GM23248 (cell line): ENCODE data around the gene HOXA9.

Source experiments
- EZH2 ChIP-seq: fragments of 200-600 bp; sonication (generic); IDR thresholded peaks from 2 replicates; pipeline ENCODE4 v1.6.1; 2018; ENCODE audit warnings: antibody characterized with exemption, mild to moderate bottlenecking; ENCODE audit not compliant: insufficient read depth, poor library complexity, severe bottlenecking
- EZH2phosphoT487 ChIP-seq: fragments of 200-600 bp; sonication (generic); IDR thresholded peaks from 2 replicates; pipeline ENCODE4 v1.6.1; 2018; ENCODE audit warnings: antibody characterized with exemption, moderate library complexity, mild to moderate bottlenecking, low read depth; ENCODE audit not compliant: insufficient read depth

DNA sequence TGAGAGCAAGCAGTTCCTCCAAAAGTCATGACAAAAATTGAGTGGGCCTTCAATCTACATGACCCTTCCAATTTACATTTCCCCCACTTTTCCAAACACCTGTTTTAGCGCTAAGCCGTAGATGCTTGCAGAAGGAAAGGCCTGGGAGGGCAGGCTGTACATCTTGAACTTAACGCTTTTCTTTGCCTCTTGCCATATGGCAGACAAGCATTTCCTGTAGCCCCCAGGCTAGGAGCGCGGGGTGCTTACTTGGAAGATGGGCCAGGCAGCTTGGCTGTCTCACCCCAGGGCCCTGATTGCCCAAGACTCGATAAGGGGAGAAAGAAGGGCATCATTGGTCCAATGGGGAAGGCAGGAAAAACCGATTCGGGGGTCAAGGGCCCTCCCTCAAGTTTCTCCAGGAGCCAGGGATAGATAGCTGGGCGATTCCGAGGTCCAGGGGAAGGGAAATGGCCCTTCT lies 7.0 kb upstream of the HOXA9 start:
- no peak for TF ChIP-seq EZH2
- no peak for TF ChIP-seq EZH2phosphoT487
